Left lung (tissue), 10 donors: ENCODE results near the gene NFX1. TPM values are rescaled to one million over a fixed set of nuclear protein-coding genes. Genes with fewer than 3 reads are reported as not detected.

ENCODE experiments used
- ATAC-seq: fragments of 200-7000 bp; cut with Tn5 transposase; one replicate; pipeline ENCODE4 v1.9.1; 2020; ENCODE audit warnings: moderate library complexity
- DNase-seq, 4 donors: peaks; one replicate each; pipeline ENCODE4 v3.0.0-alpha.2; 2013 to 2020
- H3K27ac ChIP-seq, 2 donors: fragments of 200-600 bp; sonication (generic) in 1 of 2; one replicate each; pipeline versions ENCODE4 v1.5.0 to v1.8.0; 2020 to 2021
- H3K27me3 ChIP-seq, 2 donors: fragments of 200-600 bp; sonication (generic) in 1 of 2; one replicate each; pipeline versions ENCODE4 v1.5.0 to v1.8.0; 2020 to 2021
- H3K36me3 ChIP-seq, 2 donors: fragments of 200-600 bp; sonication (generic) in 1 of 2; one replicate each; pipeline versions ENCODE4 v1.5.0 to v1.8.0; 2020 to 2021
- H3K4me1 ChIP-seq, 2 donors: fragments of 200-600 bp; one replicate each; pipeline ENCODE4 v1.8.0; 2021
- H3K4me3 ChIP-seq, 2 donors: fragments of 200-600 bp; sonication (generic) in 1 of 2; one replicate each; pipeline versions ENCODE4 v1.5.0 to v1.8.0; 2020 to 2021; ENCODE audit warnings: mild to moderate bottlenecking in 1 of 2
- H3K9me3 ChIP-seq, 2 donors: fragments of 200-600 bp; sonication (generic) in 1 of 2; one replicate each; pipeline versions ENCODE4 v1.5.0 to v1.8.0; 2020 to 2021
- intact Hi-C, 2 donors: fragments of 100-400 bp; cut with DNase I; formaldehyde crosslinking; loops; one replicate each; pipeline versions ENCODE4 v1.11.2 to v1.14.2; 2022
- polyA plus RNA-seq, 6 donors: library from polyadenylated mRNA; unstranded; fragments of 120-200 nt; gene quantifications; one replicate each; pipeline ENCODE4 v1.2.1, GENCODE V29; 2013; ENCODE audit not compliant: insufficient read length in 6 of 6
- total RNA-seq, 2 donors: library from RNA; stranded (reverse); fragmentation: NEBNext Ultra II Directional; extraction: Animal tissue kit (Norgen Biotek cat#: 25700); gene quantifications; one replicate each; pipeline ENCODE4 v1.2.1, GENCODE V29; 2021
- TF ChIP-seq, protein P1 (sequence below), 2 donors: fragments of 200-600 bp; sonication (generic) in 1 of 2; IDR thresholded peaks; one replicate each; pipeline versions ENCODE4 v1.5.0 to v1.8.0; 2021; ENCODE audit warnings: antibody characterized with exemption in 2 of 2
- donor health status: DM: no; HTN: yes; CAD: no.
- donor health status: DM: no; HTN: no; CAD: no.

NFX1 gene
- total and polyA plus RNA-seq, 8 donors = 32.0 to 43.2 (median 38.4) TPM

DNA sequence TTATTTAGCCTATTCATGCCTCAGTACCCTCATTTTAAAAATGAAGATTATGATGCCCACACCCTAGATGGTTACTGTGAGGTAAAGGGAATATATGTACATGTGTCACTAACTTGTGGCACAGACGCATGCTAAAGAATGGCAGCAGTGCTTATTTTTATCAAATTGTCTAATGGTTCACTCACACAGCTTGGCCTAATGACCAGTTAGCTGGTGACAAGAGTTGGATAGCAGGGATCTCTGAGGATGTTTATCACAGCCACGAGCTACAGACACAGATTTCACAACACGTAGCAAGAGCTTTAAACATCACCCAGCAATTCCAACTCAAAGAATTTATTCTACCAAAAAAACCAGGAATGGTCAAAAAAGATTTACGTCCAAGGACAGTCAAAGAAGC is 33.0 kb upstream of the NFX1 start:
- no peak for DNase-seq
- no peak overlapping the region for H3K27ac ChIP-seq
- H3K9me3 ChIP-seq = no peaks in the 10 kb centered on the region
- peaks cover 0 to 6% of the 10 kb centered on the region in 2 donors for H3K4me1 ChIP-seq
- intact Hi-C loops = no loop called here
- H3K36me3 ChIP-seq = peaks cover 5 to 100% of the 10 kb centered on the region in 2 donors
- TF ChIP-seq, protein P1, sequence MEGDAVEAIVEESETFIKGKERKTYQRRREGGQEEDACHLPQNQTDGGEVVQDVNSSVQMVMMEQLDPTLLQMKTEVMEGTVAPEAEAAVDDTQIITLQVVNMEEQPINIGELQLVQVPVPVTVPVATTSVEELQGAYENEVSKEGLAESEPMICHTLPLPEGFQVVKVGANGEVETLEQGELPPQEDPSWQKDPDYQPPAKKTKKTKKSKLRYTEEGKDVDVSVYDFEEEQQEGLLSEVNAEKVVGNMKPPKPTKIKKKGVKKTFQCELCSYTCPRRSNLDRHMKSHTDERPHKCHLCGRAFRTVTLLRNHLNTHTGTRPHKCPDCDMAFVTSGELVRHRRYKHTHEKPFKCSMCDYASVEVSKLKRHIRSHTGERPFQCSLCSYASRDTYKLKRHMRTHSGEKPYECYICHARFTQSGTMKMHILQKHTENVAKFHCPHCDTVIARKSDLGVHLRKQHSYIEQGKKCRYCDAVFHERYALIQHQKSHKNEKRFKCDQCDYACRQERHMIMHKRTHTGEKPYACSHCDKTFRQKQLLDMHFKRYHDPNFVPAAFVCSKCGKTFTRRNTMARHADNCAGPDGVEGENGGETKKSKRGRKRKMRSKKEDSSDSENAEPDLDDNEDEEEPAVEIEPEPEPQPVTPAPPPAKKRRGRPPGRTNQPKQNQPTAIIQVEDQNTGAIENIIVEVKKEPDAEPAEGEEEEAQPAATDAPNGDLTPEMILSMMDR (IDR thresholded peaks at IDR 0.05) = no peak
- H3K27me3 ChIP-seq = no peaks in the 10 kb centered on the region
- H3K4me3 ChIP-seq = no peak overlapping the region
- no peak for ATAC-seq

DNA sequence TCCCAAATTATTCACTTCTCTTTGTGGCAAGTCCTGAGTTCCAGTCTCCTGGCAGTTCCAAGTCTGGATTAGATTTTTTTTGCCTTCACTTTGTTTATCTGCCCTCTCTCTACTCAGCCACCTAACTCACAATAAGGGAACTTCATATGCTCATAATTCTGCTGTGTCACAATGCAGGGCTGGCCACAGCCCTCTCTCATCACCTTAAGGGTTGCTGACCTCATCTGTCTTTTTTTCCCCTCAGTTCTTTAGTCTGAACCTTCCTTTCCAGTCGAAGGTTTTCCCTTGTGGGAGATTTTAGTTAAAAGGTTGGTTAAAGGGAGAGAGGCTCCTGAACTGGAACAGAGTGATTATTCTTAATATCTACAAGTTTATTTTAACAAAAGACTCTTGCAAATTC is 29.9 kb upstream of the NFX1 start:
- no peak for DNase-seq
- TF ChIP-seq, protein P1 (IDR thresholded peaks at IDR 0.05) = no peak
- Histone ChIP-seq H3K27me3 (no peaks in the 10 kb centered on the region), H3K27ac (no peak overlapping the region), H3K4me1 (peaks cover 8 to 20% of the 10 kb centered on the region in 2 donors), H3K36me3 (peaks cover 5 to 74% of the 10 kb centered on the region in 2 donors), H3K4me3 (no peak overlapping the region), H3K9me3 (no peaks in the 10 kb centered on the region)
- intact Hi-C loops = no loop called here
- ATAC-seq = no peak

DNA sequence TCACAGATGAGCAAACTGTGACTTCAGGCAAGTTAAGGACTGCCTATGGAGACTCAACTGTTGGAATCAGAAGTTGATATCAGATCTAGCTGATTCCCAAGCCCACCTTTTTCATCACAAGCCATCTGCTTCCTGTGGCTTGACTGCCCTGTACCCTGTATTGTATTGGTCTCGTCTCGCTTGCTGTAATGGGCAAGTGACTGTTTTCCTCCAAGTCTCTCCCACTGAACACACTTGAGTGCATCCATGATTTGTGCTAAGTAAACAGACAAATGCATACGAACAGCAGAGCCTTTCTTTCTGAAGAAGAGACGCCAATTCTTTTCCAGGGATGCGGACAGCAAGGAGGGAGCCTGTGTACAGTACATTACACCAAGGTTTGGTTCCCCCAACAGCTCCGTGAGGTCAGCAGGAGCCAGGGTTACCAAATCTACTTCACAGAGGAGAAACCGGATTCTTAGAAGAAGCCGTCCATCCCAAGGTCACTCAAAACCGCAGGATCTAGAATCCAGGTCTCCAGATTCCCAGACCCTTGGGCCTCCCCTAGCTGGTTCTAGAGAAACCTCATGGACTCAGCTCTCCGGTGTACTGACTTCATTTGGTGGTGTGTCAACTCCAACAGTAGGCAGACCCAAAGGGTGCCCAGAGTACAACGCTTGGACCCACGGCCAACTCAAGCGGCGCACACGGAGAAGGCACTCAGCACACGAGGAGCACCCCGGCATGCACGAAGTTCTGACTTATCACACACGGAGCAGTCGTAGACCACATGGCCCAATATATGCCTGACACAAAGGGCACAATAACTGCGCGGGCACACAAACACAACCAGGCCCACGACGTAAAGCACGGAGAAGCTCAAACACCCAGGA is 26.9 kb upstream of the NFX1 start:
- peak overlapping the region; percentile 88 to 96 for H3K4me3 ChIP-seq
- H3K36me3 ChIP-seq = peaks cover 0 to 69% of the 10 kb centered on the region in 2 donors
- H3K27me3 ChIP-seq = no peaks in the 10 kb centered on the region
- intact Hi-C loops = no loop called here
- TF ChIP-seq, protein P1 (IDR thresholded peaks at IDR 0.05) = no peak
- DNase-seq = peak in 1 of 4 donors; percentile 60
- peaks cover 11 to 44% of the 10 kb centered on the region in 2 donors for H3K4me1 ChIP-seq
- H3K9me3 ChIP-seq = no peaks in the 10 kb centered on the region
- peak overlapping the region; percentile 87 to 95 for H3K27ac ChIP-seq
- ATAC-seq = peak; percentile 4

DNA sequence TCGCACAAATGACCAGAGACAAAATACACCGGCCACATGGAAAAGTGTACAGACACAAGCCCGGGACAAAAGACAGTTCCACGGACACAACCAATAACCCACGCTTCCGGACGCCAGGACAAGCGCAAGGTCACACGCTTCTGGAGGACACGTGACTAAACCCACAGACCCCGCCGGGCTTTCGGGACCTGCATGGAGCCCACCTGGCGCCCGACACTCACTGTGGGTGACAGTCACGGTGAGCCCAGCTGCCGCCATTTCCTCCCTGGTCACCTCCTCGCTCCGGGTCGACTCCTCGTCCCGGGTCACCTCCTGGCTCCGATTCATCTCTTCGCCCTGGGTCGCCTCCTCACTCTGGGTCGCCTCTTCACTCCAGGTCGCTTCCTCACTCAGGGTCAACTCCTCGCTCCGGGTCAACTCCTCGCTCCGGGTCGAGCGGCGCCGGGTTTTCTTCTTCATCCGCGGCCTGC is 26.3 kb upstream of the NFX1 start:
- ATAC-seq (peak; percentile 9), DNase-seq (peak in 3 of 4 donors; percentile 35 to 88 (median 75))
- TF ChIP-seq, protein P1 (IDR thresholded peaks at IDR 0.05) = no peak
- H3K9me3 ChIP-seq = no peaks in the 10 kb centered on the region
- peaks cover 0 to 68% of the 10 kb centered on the region in 2 donors for H3K36me3 ChIP-seq
- peaks cover 11 to 44% of the 10 kb centered on the region in 2 donors for H3K4me1 ChIP-seq
- peak overlapping the region; percentile 87 to 95 for H3K27ac ChIP-seq
- peak overlapping the region; percentile 88 to 96 for H3K4me3 ChIP-seq
- intact Hi-C loops = no loop called here
- H3K27me3 ChIP-seq = no peaks in the 10 kb centered on the region

GRCh38 chr9:33264473-33265177 is 25.7 kb upstream of the NFX1 start, which contains the start of the genes BAG1 and CHMP5:
Gene BAG1, minus strand, starts transcription at chr9:33264708.
Gene CHMP5, plus strand, starts transcription at chr9:33265049. Its CDS starts 30 bp downstream, at chr9:33265079.
- peak within 1 kb of the TSS; percentile 88 to 96 for H3K4me3 ChIP-seq
- H3K4me1 ChIP-seq = peaks cover 11 to 44% of the 10 kb centered on the region in 2 donors
- no peaks in the 10 kb centered on the region for H3K9me3 ChIP-seq
- peak within 1 kb of the TSS; percentile 87 to 95 for H3K27ac ChIP-seq
- H3K27me3 ChIP-seq = no peaks in the 10 kb centered on the region
- peaks cover 0 to 68% of the 10 kb centered on the region in 2 donors for H3K36me3 ChIP-seq
- TF ChIP-seq, protein P1 (IDR thresholded peaks at IDR 0.05) = peak in 1 of 2 donors; percentile 27
- ATAC-seq (peak; percentile 99), DNase-seq (peak; percentile 99 to 100 (median 100))
- intact Hi-C loops = no loop called here
